CD4-positive, alpha-beta T cell treated with Interleukin-4 for 1 hour (primary cell): ENCODE results near the gene GRK2.

Experiments used
- DNase-seq, 2 donors: peaks; one replicate each; pipeline ENCODE4 v3.0.0-alpha.2; 2020 to 2022

GRK2 gene

DNA sequence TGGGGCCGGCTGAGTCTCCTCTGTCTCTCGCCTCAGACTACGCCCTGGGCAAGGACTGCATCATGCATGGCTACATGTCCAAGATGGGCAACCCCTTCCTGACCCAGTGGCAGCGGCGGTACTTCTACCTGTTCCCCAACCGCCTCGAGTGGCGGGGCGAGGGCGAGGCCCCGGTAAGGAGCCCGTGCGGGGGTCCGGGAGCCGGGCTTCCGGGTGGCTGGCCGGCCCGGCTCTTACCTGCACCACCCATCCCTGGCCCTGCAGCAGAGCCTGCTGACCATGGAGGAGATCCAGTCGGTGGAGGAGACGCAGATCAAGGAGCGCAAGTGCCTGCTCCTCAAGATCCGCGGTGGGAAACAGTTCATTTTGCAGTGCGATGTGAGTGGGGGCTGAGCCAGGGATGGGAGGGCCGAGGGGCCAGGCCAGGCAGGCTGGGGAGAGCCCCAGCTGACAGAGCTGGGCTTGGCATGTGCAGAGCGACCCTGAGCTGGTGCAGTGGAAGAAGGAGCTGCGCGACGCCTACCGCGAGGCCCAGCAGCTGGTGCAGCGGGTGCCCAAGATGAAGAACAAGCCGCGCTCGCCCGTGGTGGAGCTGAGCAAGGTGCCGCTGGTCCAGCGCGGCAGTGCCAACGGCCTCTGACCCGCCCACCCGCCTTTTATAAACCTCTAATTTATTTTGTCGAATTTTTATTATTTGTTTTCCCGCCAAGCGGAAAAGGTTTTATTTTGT lies 18.7 kb downstream of the GRK2 start:
- no peak for DNase-seq

GRCh38 chr11:67285541-67286498 lies 19.5 kb downstream of the GRK2 start:
- peak; percentile 39 to 50 for DNase-seq

DNA sequence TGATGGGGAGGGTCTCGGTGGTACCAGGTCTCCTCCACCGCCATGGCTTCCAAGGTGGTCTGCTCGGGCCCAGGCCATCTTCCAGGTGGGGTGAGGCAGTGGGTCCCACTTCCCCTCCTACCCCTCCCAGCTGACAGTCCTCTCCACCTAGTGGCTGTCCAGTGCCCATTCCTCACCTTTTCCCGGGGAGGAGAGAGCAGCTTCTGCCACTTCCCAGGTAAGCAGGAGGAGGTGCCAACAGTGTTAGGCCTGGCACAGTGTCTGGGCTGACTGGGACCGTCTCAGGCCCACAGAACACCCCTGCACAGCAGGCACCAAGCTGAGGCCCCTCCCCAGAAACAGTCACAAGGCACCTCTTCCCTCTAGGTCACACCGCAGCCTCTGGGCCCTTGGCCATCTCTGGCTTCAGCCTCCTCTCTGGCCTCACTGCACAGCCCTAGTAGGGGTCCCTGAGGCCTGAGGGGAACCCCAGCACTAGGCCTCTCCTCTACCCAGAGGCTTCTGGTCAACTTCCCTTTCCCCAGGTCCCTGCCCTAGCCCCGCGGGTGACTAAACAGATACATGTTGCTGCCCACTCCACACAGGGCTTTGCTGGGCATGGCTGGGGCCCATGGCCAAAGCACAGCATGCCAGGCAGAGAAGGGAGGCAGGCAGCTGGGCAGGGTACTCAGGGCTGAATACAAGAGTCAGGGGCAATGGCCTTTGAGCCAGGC lies 20.5 kb downstream of the GRK2 start:
- peak in 1 of 2 donors; percentile 54 for DNase-seq

DNA sequence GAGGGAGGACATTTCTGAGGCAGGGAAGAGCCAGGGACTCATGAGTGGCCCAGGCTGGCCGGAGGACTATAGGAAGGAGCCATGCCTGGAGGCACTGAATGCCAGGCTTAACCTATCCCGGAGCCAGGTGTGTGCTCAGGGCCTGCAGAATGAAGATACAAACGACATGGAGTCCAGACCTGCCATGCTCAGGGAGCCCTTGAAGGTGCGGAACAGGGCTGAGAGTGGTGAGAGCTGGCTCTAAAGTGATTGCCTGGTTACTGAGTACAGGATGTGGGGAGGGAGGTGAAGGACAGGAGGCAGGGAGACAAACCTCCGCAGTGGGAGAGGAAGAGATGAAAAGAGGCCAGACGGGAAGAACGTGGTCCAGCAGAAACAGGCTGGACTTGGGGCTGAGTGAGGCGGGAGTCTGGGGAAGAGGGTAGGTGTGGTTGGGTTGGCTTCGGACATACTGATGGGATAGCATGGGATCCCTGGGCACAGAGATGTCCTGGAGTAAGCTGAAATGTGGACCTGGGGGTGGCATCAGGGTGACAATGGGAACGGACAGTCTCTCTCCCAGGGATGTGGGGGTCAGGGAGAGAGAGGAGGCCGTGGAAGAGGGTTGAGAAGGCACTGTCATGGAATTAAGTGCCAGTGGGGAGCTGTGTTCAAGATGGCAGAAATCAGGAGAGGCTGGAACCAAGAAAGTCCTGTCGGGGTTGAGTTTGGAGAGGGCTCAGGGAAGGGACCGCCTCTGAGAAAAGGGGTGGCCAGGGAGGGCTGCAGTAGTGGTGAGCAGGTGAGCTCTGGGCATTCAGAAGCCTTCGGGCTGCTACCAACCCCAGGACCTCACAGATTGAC lies 21.3 kb downstream of the GRK2 start:
- DNase-seq = peak in 1 of 2 donors; percentile 60

- DNase-seq = no peak
Observed at GRCh38 chr11:67288198-67288451, 21.9 kb downstream of the GRK2 start.

- peak; percentile 88 to 91 for DNase-seq
Observed at GRCh38 chr11:67288452-67289225, 22.4 kb downstream of the GRK2 start.

DNA sequence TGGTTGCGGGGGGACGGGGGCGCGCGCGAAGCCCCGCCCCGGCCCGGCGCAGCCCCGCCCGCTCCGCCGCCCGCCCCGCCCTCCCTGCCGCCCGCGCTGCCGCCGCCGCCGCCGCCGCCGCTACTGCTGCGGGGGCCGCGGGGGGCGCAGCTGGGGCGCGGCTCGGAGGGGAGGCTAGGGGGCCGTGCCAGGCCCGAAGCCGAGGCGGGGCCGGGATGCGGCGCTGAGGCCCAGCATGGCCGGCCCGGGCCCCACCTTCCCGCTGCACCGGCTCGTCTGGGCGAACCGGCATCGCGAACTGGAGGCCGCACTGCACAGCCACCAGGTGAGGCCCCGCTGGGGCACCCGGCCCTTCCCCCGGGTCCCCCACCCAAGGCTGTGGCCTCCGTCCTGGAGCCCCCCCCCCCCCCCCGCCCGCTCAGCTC lies 23.0 kb downstream of the GRK2 start, which contains the start of gene ANKRD13D:
Gene ANKRD13D, plus strand, starts transcription at position 78 of the 425 bp plus-strand sequence. Its CDS starts 158 bp downstream, at position 236.
- no peak for DNase-seq

- no peak for DNase-seq
Observed at GRCh38 chr11:67289651-67290479, 23.6 kb downstream of the GRK2 start.

DNA sequence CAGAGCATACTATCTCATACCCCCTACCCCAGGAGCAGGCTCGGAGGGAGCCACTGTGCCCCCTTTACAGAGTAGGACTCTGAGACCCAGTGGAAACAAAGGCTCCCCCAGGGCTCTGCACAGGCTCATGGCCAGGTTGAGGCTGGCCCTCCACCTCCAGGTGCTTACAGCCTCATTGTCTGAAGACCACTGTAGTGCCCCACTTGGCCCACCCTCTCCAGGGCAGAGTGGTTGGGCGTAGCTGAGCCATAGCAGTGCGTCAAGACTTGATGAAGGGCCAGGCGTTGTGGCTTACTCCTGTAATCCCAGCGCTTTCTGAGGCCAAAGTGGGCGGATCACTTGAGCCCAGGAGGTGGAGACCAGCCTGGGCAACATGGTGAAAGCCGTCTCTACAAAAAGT lies 24.5 kb downstream of the GRK2 start:
- DNase-seq = no peak

DNA sequence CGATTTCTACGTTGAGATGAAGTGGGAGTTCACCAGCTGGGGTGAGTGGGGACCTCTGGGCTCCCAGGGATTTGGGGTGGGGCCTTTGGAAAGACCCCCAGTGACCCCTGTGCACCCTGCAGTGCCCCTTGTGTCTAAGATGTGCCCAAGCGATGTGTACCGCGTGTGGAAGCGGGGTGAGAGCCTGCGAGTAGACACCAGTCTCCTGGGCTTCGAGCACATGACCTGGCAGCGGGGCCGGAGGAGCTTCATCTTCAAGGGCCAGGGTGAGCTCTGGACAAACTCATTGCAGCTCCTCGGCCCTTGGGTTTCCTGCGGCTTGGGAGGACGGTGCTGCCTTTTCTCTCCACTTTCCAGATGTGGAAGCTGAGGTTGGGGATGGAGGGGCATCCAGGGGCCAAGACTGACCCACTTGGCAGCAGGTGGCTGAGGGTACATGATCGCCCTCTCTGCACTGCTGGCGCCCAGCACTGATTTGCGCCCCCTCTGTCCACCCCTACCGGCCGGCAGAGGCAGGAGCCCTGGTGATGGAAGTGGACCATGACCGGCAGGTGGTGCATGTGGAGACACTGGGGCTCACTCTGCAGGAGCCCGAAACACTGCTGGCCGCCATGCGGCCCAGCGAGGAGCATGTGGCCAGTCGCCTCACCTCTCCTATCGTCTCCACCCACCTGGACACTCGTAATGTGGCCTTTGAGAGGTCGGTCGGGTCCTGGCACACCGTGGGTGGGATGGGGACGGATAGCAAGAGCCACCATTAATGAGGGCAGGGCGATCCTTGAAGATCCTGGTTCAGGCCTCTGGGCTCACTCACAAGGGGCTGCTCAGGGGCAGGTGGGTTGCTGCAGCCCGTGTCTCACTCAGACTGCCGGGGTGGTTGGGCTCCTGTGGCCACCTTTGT lies 25.5 kb downstream of the GRK2 start:
- DNase-seq = no peak

GRCh38 chr11:67292671-67293070 lies 26.4 kb downstream of the GRK2 start:
- DNase-seq = no peak

DNA sequence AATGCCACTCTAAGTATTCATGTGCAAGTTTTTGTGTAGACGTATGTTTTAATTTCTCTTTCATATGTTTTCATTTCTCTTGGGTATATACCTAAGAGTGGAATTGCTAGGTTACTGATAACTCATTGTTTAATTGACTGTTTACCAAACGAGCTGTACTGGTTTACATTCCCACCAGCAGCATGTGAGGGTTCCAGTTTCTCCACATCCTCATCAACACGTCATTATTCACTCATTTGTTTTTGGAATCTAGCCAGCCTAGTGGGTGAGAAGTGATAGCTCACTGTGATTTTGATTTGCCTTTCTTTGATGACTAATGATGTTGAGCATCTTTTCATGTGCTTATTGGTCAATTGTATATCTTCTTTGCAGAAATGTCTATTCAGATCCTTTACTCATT lies 26.8 kb downstream of the GRK2 start:
- peak in 1 of 2 donors; percentile 57 for DNase-seq

GRCh38 chr11:67295846-67296245 lies 29.6 kb downstream of the GRK2 start:
- no peak for DNase-seq

DNA sequence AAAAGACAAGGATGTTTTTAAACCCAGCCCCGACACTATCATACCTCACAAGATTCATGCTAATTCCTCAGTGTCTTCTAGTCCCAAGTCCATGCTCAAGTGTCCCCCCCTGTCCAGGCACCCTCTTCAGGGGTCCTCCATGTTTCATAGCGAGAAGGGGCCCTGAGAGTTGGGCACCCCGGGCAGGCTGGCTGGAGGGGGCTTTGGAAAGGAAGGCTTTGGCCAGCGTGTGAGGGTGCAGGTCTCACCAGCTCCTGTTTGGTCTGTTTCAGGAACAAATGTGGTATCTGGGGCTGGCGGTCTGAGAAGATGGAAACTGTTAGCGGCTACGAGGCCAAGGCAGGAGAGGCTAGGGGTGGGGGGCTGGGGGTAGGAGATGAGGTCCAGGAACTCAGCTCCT lies 32.5 kb downstream of the GRK2 start:
- DNase-seq = no peak

GRCh38 chr11:67299471-67300191 lies 33.4 kb downstream of the GRK2 start:
- no peak for DNase-seq

DNA sequence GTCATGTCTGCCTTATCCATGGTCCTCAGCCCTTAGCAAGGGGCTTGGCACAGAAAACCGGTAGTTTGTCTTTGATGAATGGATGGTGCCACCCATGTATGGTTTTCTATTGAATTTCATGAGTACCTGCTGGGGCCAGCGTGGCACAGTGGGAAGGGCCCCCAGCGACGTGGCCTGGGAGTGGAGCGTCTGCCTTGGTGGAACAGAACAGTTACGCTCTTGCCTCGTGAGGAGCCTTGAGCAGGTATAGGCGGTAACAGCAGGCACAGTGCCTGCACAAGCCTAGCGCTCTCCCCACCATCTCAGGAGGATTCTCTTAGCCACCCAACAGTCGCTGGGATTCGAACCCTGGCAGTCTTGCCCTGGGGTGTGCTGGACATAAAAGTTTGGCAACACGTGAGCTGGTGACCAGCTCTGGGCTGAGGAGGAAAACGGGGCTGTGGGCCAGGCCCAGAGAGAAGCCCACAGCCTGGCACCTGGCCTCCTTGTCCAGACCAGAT lies 34.0 kb downstream of the GRK2 start:
- DNase-seq = no peak

GRCh38 chr11:67300756-67301312 lies 34.6 kb downstream of the GRK2 start:
- no peak for DNase-seq

DNA sequence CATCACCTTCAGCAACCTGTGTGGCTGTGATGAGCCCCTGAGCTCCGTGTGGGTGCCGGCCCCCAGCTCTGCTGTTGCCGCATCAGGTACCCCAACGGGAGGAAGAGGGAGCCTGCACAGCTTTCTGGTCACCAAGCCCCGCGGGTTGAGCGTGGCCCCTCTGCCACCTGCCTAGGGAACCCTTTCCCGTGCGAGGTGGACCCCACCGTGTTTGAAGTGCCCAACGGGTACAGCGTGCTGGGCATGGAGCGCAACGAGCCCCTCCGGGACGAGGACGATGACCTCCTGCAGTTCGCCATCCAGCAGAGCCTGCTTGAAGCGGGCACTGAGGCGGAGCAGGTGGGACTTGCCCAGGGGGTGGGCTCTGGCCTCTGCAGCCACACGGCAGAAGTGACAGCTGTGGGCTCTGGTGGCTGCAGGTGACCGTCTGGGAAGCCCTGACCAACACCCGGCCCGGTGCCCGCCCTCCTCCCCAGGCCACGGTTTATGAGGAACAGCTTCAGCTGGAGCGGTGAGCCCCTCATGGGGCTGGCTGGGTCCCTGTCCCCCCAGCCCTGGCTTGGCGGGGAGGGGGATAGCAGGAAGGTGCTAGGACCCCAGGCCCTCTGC lies 35.1 kb downstream of the GRK2 start:
- DNase-seq = no peak
